ENCODE results near the gene DNAH12. TPM values are rescaled to one million over a fixed set of nuclear protein-coding genes. Genes with fewer than 3 reads are reported as not detected.

The DNAH12 gene
- total RNA-seq, 1 donor from 2014 or later = 0.23 TPM

DNA sequence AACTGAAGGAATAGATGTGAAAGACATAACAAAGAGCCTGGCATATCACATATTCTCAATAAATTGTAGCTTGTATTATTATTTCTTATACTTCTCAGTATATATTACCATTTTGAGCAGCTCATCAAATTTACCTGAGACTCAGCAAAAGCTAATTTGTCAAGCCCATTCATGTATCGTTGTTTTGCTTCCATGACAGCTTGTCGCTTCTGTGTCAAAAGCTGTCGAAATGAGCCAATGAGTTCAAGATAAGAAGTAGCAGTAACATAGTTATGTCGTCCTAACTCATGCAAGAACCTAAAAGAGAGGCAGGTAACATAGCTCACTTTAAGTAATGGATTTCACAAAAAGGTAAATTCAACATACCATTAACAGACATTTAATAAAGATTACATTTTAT, 157.8 kb downstream of the DNAH12 start:
- Histone ChIP-seq H3K36me3 (ENCODE audit: insufficient read depth, low read length) (no peaks in the 10 kb centered on the region), H4K20me1 (ENCODE audit: insufficient read depth, low read length) (no peaks in the 10 kb centered on the region), H3K9ac (ENCODE audit: low read length) (no peak overlapping the region), H3K4me1 (ENCODE audit: insufficient read depth, low read length) (no peaks in the 10 kb centered on the region), H3K4me3 (ENCODE audit: insufficient read depth, low read depth, low read length) (no peak overlapping the region), H3K4me2 (ENCODE audit: low read length) (no peak overlapping the region), H3K27ac (ENCODE audit: low read depth, low read length) (no peak overlapping the region), H3K79me2 (ENCODE audit: insufficient read depth, low read length) (no peaks in the 10 kb centered on the region), H2AFZ (ENCODE audit: low read depth, low read length) (no peak overlapping the region), H3K27me3 (ENCODE audit: insufficient read depth, low read length) (no peaks in the 10 kb centered on the region), H3K9me3 (ENCODE audit: insufficient read depth, low read depth, low read length) (no peaks in the 10 kb centered on the region)
- Mint-ChIP-seq H3K4me3 (ENCODE audit: unreplicated experiment) (no peak overlapping the region), H3K36me3 (ENCODE audit: low read depth, unreplicated experiment) (no peaks in the 10 kb centered on the region), H3K9me3 (ENCODE audit: unreplicated experiment) (peaks cover 3% of the 10 kb centered on the region), H3K27ac (ENCODE audit: unreplicated experiment) (no peak overlapping the region), H3K4me1 (ENCODE audit: low read depth, unreplicated experiment) (peaks cover 7% of the 10 kb centered on the region), H3K27me3 (ENCODE audit: low read depth, unreplicated experiment) (no peaks in the 10 kb centered on the region)
- FAIRE-seq (no peak), DNase-seq (ENCODE audit: low read depth) (no peak)
- TF ChIP-seq EZH2 (IDR thresholded peaks at IDR 0.05; ENCODE audit: insufficient read depth, low read length) = no peak
- TF ChIP-seq, protein P1, sequence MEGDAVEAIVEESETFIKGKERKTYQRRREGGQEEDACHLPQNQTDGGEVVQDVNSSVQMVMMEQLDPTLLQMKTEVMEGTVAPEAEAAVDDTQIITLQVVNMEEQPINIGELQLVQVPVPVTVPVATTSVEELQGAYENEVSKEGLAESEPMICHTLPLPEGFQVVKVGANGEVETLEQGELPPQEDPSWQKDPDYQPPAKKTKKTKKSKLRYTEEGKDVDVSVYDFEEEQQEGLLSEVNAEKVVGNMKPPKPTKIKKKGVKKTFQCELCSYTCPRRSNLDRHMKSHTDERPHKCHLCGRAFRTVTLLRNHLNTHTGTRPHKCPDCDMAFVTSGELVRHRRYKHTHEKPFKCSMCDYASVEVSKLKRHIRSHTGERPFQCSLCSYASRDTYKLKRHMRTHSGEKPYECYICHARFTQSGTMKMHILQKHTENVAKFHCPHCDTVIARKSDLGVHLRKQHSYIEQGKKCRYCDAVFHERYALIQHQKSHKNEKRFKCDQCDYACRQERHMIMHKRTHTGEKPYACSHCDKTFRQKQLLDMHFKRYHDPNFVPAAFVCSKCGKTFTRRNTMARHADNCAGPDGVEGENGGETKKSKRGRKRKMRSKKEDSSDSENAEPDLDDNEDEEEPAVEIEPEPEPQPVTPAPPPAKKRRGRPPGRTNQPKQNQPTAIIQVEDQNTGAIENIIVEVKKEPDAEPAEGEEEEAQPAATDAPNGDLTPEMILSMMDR (IDR thresholded peaks at IDR 0.05; ENCODE audit: insufficient read depth, low read depth, low read length) = no peak

DNA sequence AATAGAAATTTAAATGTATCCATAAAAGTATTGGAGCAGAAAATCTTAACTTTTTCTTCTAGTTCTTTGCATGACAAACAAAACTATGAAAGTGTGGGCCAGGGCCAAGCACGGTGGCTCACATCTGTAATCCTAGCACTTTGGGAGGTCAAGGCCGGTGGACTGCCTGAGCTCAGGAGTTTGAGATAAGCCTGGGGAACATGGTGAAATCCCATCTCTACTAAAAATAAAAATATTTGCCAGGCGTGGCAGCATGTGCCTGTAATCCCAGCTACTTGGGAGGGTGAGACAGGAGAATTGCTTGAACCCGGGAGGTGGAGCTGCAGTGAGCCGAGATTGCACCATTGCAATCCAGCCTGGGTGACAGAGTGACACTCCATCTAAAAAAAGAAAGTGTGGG, 158.6 kb downstream of the DNAH12 start:
- H3K4me1 Mint-ChIP-seq (ENCODE audit: low read depth, unreplicated experiment) = peaks cover 7% of the 10 kb centered on the region
- no peaks in the 10 kb centered on the region for H3K36me3 Mint-ChIP-seq (ENCODE audit: low read depth, unreplicated experiment)
- FAIRE-seq (no peak), DNase-seq (ENCODE audit: low read depth) (no peak)
- H4K20me1 ChIP-seq (ENCODE audit: insufficient read depth, low read length) = no peaks in the 10 kb centered on the region
- no peaks in the 10 kb centered on the region for H3K9me3 Mint-ChIP-seq (ENCODE audit: unreplicated experiment)
- H3K27me3 ChIP-seq (ENCODE audit: insufficient read depth, low read length) = no peaks in the 10 kb centered on the region
- H3K4me3 ChIP-seq (ENCODE audit: insufficient read depth, low read depth, low read length) = no peak overlapping the region
- TF ChIP-seq EZH2 (IDR thresholded peaks at IDR 0.05; ENCODE audit: insufficient read depth, low read length) = no peak
- TF ChIP-seq, protein P1 (IDR thresholded peaks at IDR 0.05; ENCODE audit: insufficient read depth, low read depth, low read length) = no peak
- no peak overlapping the region for H3K4me3 Mint-ChIP-seq (ENCODE audit: unreplicated experiment)
- no peaks in the 10 kb centered on the region for H3K36me3 ChIP-seq (ENCODE audit: insufficient read depth, low read length)
- H2AFZ ChIP-seq (ENCODE audit: low read depth, low read length) = no peak overlapping the region
- H3K27ac Mint-ChIP-seq (ENCODE audit: unreplicated experiment) = no peak overlapping the region
- H3K27me3 Mint-ChIP-seq (ENCODE audit: low read depth, unreplicated experiment) = no peaks in the 10 kb centered on the region
- H3K79me2 ChIP-seq (ENCODE audit: insufficient read depth, low read length) = no peaks in the 10 kb centered on the region
- H3K4me1 ChIP-seq (ENCODE audit: insufficient read depth, low read length) = no peaks in the 10 kb centered on the region
- no peak overlapping the region for H3K4me2 ChIP-seq (ENCODE audit: low read length)
- H3K27ac ChIP-seq (ENCODE audit: low read depth, low read length) = no peak overlapping the region
- H3K9me3 ChIP-seq (ENCODE audit: insufficient read depth, low read depth, low read length) = no peaks in the 10 kb centered on the region
- H3K9ac ChIP-seq (ENCODE audit: low read length) = no peak overlapping the region

DNA sequence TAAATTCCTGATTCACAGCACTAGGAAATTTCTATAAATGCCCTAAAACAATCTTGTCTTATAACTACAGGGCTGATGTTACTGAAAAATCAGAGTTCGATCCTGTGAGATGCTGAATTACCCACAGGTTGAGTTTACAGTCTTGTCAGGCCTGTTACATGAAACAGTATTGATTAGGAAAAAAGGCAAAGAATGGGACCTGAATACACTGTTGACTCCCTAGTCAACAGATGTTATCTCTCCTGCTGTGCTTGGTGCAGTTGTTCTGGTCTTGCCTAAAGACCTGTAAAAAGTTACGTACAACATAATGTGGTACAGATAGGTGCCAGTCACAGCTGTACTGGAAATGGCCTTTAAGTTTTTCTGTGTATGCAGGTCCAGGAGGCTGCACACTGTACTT, 160.3 kb downstream of the DNAH12 start:
- TF ChIP-seq EZH2 (IDR thresholded peaks at IDR 0.05; ENCODE audit: insufficient read depth, low read length) = no peak
- TF ChIP-seq, protein P1 (IDR thresholded peaks at IDR 0.05; ENCODE audit: insufficient read depth, low read depth, low read length) = no peak
- no peak overlapping the region for H3K27ac Mint-ChIP-seq (ENCODE audit: unreplicated experiment)
- H3K9me3 ChIP-seq (ENCODE audit: insufficient read depth, low read depth, low read length) = no peaks in the 10 kb centered on the region
- no peak for DNase-seq (ENCODE audit: low read depth)
- no peak overlapping the region for H3K4me3 Mint-ChIP-seq (ENCODE audit: unreplicated experiment)
- H3K36me3 ChIP-seq (ENCODE audit: insufficient read depth, low read length) = no peaks in the 10 kb centered on the region
- no peak overlapping the region for H2AFZ ChIP-seq (ENCODE audit: low read depth, low read length)
- no peak overlapping the region for H3K9ac ChIP-seq (ENCODE audit: low read length)
- peaks cover 7% of the 10 kb centered on the region for H3K4me1 Mint-ChIP-seq (ENCODE audit: low read depth, unreplicated experiment)
- no peaks in the 10 kb centered on the region for H3K36me3 Mint-ChIP-seq (ENCODE audit: low read depth, unreplicated experiment)
- no peaks in the 10 kb centered on the region for H3K9me3 Mint-ChIP-seq (ENCODE audit: unreplicated experiment)
- H3K4me1 ChIP-seq (ENCODE audit: insufficient read depth, low read length) = no peaks in the 10 kb centered on the region
- no peaks in the 10 kb centered on the region for H3K79me2 ChIP-seq (ENCODE audit: insufficient read depth, low read length)
- H3K4me3 ChIP-seq (ENCODE audit: insufficient read depth, low read depth, low read length) = no peak overlapping the region
- no peak overlapping the region for H3K27ac ChIP-seq (ENCODE audit: low read depth, low read length)
- no peaks in the 10 kb centered on the region for H3K27me3 ChIP-seq (ENCODE audit: insufficient read depth, low read length)
- FAIRE-seq = no peak
- no peaks in the 10 kb centered on the region for H4K20me1 ChIP-seq (ENCODE audit: insufficient read depth, low read length)
- no peaks in the 10 kb centered on the region for H3K27me3 Mint-ChIP-seq (ENCODE audit: low read depth, unreplicated experiment)
- H3K4me2 ChIP-seq (ENCODE audit: low read length) = no peak overlapping the region

Data from astrocyte (in vitro differentiated cells and primary cell).